Measurements from ENCODE around the gene UNC13A.
"Not testable (repeated sequence)": the region's sequence is repeated elsewhere in the genome, so short reads cannot be mapped to it uniquely, and the experiment has no call there.

UNC13A gene

DNA sequence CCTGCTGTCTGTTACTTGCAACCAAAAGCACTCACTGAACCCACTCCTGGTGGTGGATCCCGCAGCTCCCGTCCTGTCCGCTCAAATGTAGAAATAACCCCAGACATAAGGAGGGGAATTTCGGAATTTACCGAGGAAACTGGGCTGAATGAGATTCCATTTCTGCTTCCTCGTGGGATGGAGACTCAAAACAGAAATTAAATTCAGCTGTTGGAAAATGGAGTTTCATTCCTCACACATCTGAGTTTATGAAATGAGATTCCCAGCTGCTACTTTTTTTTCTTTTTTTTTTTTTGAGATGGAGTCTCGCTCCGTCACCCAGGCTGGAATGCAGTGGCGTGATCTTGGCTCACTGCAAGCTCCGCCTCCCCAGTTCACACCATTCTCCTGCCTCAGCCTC, 88.4 kb downstream of the UNC13A start:
- DNase-seq, result no peak

GRCh38 chr19:17598953-17599352, 89.2 kb downstream of the UNC13A start:
- no peak for DNase-seq

GRCh38 chr19:17598063-17598462, 90.1 kb downstream of the UNC13A start:
- DNase-seq, result not testable (repeated sequence)

- not testable (repeated sequence) for DNase-seq
These were observed 93.9 kb downstream of the UNC13A start for GRCh38 chr19:17594296-17594695.

DNA sequence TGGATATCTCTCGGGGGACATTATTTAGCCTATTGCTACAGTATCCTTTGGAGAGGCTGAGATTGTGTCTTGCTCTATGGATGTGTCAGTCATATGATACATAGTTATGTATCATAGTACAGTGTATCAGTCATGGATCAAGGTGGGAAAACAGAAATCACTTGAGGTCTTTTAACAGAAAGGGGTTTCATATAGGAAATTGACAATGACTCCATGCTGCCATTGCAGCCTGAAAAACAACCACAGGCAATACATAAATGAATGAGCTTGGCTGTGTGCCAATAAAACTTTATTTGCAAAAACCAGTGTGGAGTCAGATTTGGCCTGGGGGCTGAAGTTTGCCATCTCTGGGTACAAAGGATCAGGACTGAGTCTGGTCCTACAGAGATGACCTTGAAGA, 97.3 kb downstream of the UNC13A start:
- DNase-seq, result no peak

DNA sequence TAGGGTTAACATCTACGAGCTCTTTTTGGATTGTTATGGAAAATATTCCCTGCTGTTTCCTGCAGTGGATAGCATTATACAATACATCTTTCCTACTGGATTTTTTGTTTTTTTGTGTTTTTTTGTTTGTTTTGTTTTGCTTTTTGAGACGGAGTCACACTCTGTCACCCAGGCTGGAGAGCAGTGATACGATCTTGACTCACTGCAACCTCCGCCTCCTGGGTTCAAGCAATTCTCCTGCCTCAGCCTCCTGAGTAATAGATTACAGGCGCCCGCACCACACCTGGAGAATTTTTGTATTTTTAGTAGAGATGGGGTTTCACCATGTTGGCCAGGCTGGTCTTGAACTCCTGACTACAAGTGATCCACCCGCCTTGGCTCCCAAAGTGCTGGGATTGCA, 102.8 kb downstream of the UNC13A start:
- not testable (repeated sequence) for DNase-seq

DNA sequence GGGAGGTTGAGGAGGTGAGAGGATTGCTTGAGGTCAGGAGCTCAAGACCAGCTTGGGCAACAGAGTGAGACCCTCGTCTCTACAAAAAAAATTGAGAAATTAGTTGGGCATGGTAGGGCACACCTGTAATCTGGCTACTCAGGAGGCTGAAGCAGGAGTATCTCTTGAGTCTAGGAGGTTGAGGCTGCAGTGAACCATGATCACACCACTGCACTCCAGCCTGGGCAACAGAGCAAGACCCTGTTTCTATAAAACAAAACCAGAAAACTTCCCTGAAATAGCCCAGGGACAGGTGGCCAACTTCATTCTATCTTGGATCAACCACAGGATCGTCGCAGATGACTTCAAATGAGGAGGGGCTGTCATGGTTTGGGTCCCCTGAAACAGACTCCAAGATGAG, 104.0 kb downstream of the UNC13A start:
- no peak for DNase-seq

GRCh38 chr19:17582613-17583012, 105.5 kb downstream of the UNC13A start:
- no peak for DNase-seq

- no peak for DNase-seq
These were observed 106.8 kb downstream of the UNC13A start for GRCh38 chr19:17581211-17581874.

- DNase-seq, result no peak
These were observed 107.5 kb downstream of the UNC13A start for GRCh38 chr19:17580470-17581144.

DNA sequence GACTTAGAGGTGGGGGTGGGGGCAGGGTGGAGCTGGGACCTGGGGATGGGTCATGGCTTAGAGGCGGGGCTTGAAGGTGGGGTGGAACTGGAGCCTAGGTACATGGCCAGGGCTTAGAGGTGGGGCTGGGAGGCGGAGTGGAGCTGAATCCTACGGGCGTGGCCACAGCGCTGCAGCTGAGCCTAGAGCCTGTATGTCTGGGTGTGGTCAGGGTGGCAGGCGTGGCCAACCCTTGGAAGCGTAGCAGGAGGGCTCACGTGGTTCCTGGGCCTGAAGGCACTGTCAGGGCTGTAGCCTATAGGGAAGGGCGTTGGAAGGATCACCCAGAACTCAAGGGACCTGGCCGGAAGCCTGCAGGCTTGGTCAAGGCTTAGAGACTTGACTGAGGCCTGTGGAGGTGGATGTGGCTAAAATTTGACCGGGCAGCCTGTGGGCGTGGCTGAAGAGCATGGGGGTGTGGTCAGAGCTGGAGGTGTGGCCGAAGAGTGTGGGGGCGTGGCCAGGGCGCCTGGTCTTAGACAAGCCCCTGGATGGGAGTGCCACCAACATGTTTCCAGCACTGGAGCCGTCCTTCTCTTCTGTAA, 108.4 kb downstream of the UNC13A start:
- DNase-seq, result no peak

DNA sequence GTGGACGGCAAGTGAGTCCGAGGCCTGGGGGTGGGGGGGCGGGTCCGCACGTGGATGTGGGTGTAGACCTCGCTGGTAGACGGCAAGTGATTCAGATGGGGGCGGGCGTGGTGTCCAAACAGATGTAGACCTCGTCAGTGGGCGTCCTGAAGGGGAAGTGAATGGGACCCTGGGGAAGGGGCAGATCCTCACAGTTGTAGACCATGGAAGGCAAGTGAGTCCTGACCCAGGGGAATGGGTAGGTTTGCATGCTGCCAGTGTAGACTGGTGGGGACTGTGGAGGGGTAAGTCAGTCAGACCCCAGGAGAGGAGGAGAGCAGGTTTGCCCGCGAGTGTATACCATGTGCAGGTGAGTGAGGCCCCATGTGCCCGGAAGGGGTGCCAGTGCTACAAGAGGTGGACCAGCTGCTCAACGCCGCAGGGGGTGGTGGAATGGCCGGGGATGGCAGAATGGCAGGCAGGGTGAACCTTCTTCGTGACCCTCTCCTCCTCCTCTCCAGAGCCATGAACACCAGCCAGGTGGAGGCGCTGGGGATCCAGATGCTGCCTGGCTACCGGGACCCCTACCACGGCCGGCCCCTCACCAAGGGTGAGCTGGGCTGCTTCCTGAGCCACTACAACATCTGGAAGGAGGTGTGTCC, 110.6 kb downstream of the UNC13A start:
- no peak for DNase-seq

DNA sequence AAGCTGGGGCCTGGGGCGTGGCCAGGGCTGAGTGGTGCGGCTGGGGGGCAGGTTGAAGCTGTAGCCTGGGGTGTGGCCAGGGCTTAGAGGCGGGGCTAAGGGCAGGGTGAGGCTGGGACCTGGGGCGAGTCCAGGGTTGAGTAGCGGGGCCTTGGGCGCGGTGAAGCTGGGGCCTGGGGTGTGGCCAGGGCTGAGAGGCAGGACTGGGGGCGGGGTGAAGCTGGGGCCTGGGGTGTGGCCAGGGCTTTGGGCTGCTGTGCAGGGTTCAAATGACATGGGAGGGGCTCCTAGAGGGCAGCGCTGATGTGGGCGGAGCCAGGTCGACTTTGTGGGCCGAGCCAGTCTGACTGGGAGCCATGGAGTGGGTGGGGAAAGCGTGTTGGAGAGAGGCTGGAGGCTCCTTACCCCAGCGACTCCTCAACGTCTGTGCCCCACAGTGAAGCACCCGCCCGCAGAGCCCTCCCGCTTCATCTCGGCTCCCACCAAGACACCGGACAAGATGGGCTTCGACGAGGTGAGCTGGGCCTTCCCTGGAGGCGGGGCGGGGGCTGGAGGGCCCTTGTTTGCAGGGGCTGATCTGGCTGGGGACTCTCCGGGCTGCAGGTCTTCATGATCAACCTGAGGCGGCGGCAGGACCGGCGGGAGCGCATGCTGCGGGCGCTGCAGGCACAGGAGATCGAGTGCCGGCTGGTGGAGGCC, 111.2 kb downstream of the UNC13A start:
- DNase-seq, result no peak

DNA sequence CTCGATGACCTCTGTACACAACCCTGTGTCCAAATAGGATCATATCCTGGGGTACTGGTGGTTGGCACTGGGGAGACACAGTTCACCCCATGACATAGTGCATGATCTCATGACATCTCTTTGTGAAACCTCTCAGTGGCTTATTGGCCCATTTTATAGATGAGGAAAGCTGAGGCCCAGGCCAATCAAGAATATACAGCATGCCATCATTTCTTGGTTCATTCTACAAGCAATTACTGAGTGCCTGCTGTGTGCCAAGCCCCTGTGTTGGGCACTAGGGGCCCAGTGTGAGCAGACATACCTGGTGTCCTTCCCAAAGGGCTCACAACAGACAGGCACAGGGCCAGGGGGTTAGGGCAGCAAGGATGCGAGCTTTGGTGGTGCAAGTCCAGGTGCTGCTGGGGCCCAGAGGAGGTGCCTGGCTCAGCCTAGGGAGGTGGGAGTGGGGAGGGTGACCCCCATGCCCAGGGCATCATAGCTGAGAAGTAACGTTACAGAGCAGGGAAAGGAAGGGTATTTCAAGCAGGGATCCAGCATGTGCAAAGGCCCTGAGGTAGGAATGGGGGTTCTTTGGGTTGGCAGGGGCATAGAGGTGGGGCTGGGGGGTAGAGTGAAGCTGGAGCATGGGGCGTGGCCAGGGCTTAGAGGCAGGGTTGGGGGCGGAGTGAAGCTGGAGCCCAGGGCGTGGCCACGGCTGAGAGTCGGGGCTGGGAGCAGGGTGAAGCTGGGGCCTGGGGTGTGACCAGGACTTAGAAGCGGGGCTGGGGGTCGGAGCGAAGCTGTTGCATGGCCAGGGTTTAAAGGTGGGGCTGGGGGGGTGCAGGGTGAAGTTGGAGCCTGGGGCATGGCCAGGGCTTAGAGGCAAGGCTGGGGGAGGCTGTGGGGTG, 112.0 kb downstream of the UNC13A start:
- DNase-seq, result no peak

GRCh38 chr19:17572638-17573037, 115.5 kb downstream of the UNC13A start:
- no peak for DNase-seq

- no peak for DNase-seq
These were observed 117.4 kb downstream of the UNC13A start for GRCh38 chr19:17570791-17571190.

DNA sequence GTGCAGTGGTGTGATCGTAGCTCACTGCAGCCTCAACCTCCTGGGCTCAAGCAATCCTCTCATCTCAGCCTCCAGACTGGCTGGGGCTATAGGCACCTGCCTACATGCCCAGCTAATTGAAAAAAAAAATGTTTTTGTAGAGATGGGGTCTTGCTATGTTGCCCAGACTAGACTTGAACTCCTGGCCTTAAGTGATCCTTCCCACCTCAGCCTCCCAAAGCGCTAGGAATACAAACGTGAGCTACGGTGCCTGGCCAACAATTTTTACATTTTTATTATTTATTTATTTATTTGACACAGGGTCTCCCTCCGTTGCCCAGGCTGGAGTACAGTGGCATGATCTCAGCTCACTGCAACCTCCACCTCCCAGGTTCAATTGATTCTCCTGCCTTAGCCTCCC, 117.9 kb downstream of the UNC13A start:
- DNase-seq, result not testable (repeated sequence)

DNA sequence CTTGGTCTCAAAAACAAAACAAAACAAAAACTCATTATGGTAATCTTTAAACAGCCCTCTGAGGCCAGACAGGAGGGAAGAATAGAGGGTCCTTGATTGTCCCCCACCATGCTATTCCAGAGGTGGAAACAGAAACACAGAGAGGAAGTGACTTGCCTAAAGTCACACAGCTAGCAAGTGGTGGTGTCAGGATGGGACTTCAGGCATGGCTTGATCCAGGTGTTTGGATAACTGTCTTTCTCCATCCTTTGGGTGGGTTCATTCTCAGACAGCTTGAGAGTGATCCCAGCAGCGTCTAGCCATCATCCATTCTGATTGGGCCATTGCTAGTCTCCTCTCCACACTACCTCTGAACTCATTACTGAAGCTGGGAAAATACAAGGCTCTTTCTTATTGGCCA, 120.2 kb downstream of the UNC13A start:
- DNase-seq, result no peak

GRCh38 chr19:17565611-17566010, 122.5 kb downstream of the UNC13A start:
- DNase-seq, result no peak

DNA sequence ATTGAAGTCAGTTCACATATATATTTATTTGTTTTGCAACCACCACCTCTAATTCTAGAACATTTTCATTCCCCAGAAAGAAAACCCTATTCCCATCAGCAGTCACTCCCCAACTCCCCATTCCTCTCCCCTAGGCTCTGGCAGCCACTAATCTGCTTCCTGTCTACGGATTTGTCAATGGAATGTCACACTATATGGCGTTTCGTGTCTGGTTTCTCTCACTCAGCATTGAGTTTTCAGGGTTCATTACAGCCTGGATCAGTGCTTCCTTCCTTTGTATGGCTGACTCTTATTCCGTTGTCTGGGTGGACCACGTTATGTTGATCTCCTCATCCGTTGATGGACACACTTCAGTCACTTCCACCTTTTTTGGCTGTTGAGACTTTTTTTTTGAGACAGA, 123.4 kb downstream of the UNC13A start:
- DNase-seq, result no peak

DNA sequence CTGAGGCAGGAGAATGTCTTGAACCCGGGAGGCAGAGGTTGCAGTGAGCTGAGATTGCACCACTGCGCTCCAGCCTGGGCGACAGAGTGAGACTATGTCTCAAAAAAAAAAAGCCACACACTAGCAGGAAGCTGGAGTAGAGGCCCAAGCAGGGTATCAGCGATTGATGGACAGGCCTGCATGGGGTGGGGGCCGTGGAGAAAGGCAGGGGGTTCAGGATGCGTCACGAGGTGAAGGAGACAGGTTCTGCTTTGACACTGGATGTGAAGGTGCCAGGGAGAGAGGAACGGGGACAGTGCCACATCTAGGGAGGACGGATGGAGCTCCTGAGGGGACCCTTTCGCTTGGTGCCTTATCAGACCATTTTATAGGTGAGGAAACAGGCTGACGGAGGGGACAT, 125.6 kb downstream of the UNC13A start:
- DNase-seq, result no peak

GRCh38 chr19:17562097-17562496, 126.1 kb downstream of the UNC13A start:
- no peak for DNase-seq
